ENCODE measurements around the gene ZNF212. TPM values are rescaled to one million over a fixed set of nuclear protein-coding genes. Genes with fewer than 3 reads are reported as not detected.

ZNF212 gene
- 15.0 and 17.8 TPM in 2 replicates for total RNA-seq

DNA sequence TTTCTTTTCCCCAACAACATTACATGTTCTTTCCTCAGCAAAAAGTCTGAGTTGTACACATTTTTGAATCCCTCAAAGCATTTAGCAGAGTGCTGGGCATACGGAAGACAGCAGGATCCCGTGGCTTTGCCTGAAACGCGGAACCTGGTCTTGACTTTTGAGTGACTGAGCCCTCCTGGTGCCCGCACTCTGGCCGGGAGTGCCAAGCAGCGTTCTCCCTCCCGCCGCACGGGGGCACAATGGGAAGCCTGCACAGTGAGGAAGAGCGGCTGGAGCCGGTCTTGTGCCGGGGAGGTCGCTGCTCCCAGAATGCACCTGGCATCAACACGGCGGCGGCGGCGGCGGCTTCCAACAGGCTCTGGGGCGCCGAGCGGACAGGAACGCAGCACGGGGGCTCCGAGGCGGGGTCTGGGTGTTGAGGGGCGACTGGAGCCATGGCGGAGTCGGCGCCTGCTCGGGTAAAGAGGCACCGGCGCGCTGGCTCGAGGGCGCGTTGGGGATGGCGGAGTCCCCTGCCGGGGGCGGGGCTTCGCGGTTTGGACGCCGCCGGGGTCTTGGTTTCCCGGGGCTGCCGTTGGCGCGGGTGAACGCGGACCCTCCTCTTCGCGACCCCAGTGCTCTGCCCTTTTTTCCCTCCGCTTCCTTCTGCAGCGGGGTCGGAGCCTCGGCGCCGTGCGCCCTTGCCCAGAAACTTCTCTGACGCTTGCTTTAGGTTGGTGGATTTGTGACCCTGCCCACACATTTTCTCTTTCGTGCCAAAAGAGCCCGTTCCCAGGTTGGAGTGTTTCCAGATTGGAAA lies at the start of gene ZNF212:
Gene ZNF212, plus strand, starts transcription at position 307 of the 799 bp plus-strand sequence. Its CDS starts 128 bp downstream, at position 435.
- intact Hi-C loops (cut with micrococcal nuclease), result loop anchor here (1.0 to 2.0 kb wide), 7 partner anchors 9 to 259 kb away; partner anchors contain the start of genes ZNF425 and ZNF783
- peak within 1 kb of the TSS; percentile 81 for H3K27ac Mint-ChIP-seq
- H3K9me3 Mint-ChIP-seq, result peaks cover 6% of the 10 kb centered on the region
- H3K27me3 Mint-ChIP-seq (ENCODE audit: insufficient read depth), result no peaks in the 10 kb centered on the region
- peaks cover 27% of the 10 kb centered on the region for H3K4me1 Mint-ChIP-seq (ENCODE audit: low read depth)
- H3K36me3 Mint-ChIP-seq (ENCODE audit: low read depth), result peaks cover 9% of the 10 kb centered on the region
- H3K4me3 Mint-ChIP-seq, result peak within 1 kb of the TSS; percentile 92
- peak; percentile 84 for DNase-seq (ENCODE audit: low spot score)

DNA sequence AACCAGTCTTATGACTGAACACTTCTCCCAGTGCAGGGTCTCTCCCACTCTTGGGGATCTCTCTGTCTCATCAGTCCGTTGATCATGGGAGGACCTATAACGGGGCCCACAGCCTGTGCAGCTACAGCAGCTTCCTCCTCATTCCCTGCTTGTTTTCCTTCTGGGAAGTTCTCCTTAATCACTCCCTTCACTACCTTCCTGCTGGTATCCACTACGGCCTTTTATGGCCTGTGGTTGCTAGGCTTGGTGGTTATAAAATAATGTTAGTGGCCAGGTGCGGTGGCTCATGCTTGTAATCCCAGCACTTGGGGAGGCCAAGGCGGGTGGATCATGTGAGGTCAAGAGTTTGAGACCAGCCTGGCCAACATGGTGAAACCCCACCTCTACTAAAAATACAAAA lies 47.6 kb upstream of the ZNF212 start:
- Mint-ChIP-seq H3K27me3 (ENCODE audit: insufficient read depth) (peaks cover 6% of the 10 kb centered on the region), H3K9me3 (no peaks in the 10 kb centered on the region), H3K36me3 (ENCODE audit: low read depth) (peaks cover under 1% of the 10 kb centered on the region), H3K4me3 (peak overlapping the region; percentile 80), H3K27ac (no peak overlapping the region), H3K4me1 (ENCODE audit: low read depth) (peaks cover 22% of the 10 kb centered on the region)
- intact Hi-C loops (cut with micrococcal nuclease), result loop anchor here (10.0 kb wide), 1 partner anchor 433 kb away; no protein-coding TSS in a partner anchor
- DNase-seq (ENCODE audit: low spot score), result no peak

DNA sequence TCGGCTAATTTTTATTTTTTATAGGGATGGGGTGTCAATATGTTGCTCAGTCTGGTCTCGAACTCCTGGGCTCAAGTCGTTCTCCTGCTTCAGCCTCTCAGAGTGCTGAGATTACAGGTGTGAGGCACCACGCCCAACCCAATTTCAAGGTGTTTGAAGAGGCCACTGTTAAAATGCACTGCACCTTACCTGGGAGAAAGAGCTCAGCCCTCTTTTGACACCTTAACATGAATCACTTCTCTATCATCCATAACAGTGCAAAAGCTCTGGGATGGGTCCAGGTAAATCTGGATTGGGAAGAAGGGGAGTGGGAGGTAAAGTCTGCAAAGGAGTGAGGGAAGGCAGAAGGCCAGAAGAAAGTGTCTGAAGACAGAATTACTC lies 44.7 kb upstream of the ZNF212 start:
- H3K9me3 Mint-ChIP-seq, result no peaks in the 10 kb centered on the region
- H3K4me3 Mint-ChIP-seq, result peak overlapping the region; percentile 84
- intact Hi-C loops (cut with micrococcal nuclease), result loop anchor here (1.0 to 10.0 kb wide), 11 partner anchors 47 to 430 kb away; partner anchors contain the start of genes PDIA4, ZNF398, ZNF425 and ZNF746
- peaks cover 3% of the 10 kb centered on the region for H3K27me3 Mint-ChIP-seq (ENCODE audit: insufficient read depth)
- H3K4me1 Mint-ChIP-seq (ENCODE audit: low read depth), result peaks cover 50% of the 10 kb centered on the region
- H3K36me3 Mint-ChIP-seq (ENCODE audit: low read depth), result peaks cover 20% of the 10 kb centered on the region
- DNase-seq (ENCODE audit: low spot score), result no peak
- peak overlapping the region; percentile 61 for H3K27ac Mint-ChIP-seq

DNA sequence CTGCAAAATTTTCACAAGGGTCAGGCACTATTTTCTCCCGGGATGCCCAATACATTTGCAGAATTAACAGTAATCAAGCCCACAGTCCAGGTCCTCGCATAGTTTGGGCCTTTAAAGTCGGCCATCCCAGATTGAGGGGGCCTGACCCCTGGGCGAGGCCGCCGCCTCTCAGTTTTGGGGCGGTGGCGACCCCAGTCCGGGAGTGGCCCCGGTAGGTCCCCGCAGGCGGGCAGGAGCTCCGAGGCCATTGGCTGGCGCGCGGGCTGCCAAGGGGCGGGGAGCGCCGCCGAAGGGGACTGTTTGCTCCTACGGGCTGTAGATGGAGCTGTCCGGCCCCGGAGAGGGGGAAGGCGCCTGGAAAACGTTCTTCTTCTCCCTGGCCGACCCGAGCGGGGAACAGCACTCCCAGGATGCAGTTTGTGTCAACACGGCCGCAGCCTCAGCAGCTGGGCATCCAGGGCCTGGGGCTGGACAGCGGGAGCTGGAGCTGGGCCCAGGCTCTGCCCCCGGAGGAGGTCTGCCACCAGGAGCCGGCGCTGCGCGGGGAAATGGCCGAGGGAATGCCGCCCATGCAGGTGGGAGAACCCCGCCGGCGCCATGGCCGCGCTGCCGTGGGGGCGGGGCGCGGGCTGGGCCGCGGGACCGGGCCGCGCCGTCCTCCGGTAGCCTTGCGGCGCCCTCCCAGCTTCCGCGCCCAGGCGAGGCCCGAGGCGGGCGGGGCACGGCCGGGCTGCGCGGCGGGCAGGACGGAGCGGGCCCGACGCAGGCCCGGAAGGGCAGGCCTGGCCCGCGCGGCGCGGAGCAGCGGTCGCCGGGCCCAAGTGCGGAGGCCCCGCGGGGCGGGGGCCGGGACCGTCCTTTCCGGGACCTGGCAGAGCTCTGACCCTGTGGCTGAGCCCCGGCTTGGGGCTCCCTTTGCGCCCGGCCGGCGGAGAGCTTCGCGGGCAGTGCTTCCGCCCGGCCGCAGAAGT lies 44.0 kb upstream of the ZNF212 start, which contains the start of gene ZNF282:
Gene ZNF282, plus strand, starts transcription at position 367 of the 971 bp plus-strand sequence. Its CDS starts 44 bp downstream, at position 411.
- Mint-ChIP-seq H3K9me3 (no peaks in the 10 kb centered on the region), H3K27ac (peak within 1 kb of the TSS; percentile 90), H3K36me3 (ENCODE audit: low read depth) (peaks cover 25% of the 10 kb centered on the region), H3K4me3 (peak within 1 kb of the TSS; percentile 90), H3K27me3 (ENCODE audit: insufficient read depth) (peaks cover 3% of the 10 kb centered on the region), H3K4me1 (ENCODE audit: low read depth) (peaks cover 55% of the 10 kb centered on the region)
- peak; percentile 73 for DNase-seq (ENCODE audit: low spot score)
- intact Hi-C loops (cut with micrococcal nuclease), result loop anchor here (1.0 to 10.0 kb wide), 13 partner anchors 15 to 429 kb away; partner anchors contain the start of genes PDIA4, ZNF212, ZNF398 and ZNF425

DNA sequence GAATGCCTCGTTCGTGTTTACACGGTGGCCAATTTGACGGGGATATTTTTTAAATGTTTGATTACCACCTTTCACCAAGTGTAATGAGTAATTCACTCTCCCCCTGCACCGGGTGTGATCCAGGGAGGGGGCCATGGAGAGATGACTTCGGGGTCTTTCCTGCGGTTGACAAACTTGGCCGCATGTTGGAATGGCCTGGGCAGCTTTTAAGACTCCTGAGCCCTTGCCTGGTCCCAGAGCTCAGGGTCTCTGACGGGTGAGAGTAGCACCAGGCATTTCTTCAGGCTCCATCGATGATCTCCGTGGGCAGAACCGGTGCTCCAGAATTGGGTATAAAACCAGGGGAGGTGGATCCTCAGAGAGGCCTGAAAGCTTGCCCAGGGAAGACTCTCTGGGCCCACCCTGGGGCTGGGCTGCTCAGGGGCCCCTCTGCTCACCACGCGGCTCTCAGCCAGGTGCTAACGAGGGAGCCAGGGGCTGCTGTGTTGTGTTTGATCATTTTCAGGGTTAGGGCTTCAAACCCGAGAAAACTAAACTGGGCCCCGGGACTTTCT lies 43.2 kb upstream of the ZNF212 start:
- Mint-ChIP-seq H3K27me3 (ENCODE audit: insufficient read depth) (peaks cover 3% of the 10 kb centered on the region), H3K4me1 (ENCODE audit: low read depth) (peaks cover 54% of the 10 kb centered on the region), H3K27ac (peak overlapping the region; percentile 90), H3K4me3 (peak overlapping the region; percentile 90), H3K36me3 (ENCODE audit: low read depth) (peaks cover 30% of the 10 kb centered on the region), H3K9me3 (no peaks in the 10 kb centered on the region)
- no peak for DNase-seq (ENCODE audit: low spot score)
- intact Hi-C loops (cut with micrococcal nuclease), result loop anchor here (2.0 to 10.0 kb wide), 6 partner anchors 15 to 429 kb away; partner anchors contain the start of genes ZNF212, ZNF746 and ZNF783

DNA sequence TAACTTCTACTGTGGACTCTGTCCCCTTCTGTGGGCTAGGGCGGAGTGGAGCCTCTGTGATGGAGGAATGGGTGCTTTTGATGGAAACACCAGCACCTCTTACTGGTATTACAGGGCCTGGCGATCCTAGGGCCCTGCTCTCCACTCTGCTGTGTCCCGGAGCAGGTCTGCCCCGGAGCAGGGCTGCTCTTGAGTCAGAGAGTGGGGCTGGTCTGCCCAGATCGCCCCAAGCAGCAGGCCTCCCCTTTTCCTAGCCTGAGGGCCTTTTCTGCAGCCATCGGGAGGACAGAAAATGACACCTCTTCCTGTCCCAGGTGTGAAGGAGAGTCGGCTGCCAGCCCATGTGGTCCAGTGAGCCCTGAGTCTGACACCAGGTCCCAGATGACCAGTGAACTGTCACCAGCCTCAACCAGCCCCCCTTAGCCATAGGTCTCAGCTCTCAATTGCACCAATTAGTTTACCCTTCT lies 42.7 kb upstream of the ZNF212 start:
- peak overlapping the region; percentile 90 for H3K27ac Mint-ChIP-seq
- no peaks in the 10 kb centered on the region for H3K9me3 Mint-ChIP-seq
- H3K27me3 Mint-ChIP-seq (ENCODE audit: insufficient read depth), result peaks cover 2% of the 10 kb centered on the region
- intact Hi-C loops (cut with micrococcal nuclease), result loop anchor here (2.0 to 10.0 kb wide), 6 partner anchors 14 to 428 kb away; partner anchors contain the start of genes ZNF212, ZNF746 and ZNF783
- H3K4me3 Mint-ChIP-seq, result peak overlapping the region; percentile 90
- no peak for DNase-seq (ENCODE audit: low spot score)
- peaks cover 52% of the 10 kb centered on the region for H3K4me1 Mint-ChIP-seq (ENCODE audit: low read depth)
- peaks cover 32% of the 10 kb centered on the region for H3K36me3 Mint-ChIP-seq (ENCODE audit: low read depth)

DNA sequence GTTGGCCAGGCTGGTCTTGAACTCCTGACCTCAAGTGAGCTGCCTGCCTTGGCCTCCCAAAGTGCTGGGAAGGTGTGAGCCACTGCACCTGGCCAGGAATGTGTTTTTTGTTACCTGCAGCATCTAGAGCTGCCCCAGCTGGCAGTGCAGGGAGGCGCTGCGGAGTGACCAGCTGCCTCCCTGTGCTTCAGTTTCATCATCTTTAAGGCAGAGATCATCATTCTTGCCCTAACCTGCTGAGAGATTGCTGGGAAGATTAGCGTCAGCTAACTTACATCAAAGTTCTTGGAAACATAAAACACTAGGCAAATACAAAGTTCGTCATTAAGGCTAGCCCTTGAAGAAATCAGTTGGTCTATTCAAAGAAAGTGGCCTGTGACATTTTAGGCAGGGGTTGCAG lies 41.8 kb upstream of the ZNF212 start:
- intact Hi-C loops (cut with micrococcal nuclease), result loop anchor here (2.0 to 10.0 kb wide), 6 partner anchors 13 to 427 kb away; partner anchors contain the start of genes ZNF212, ZNF746 and ZNF783
- Mint-ChIP-seq H3K27ac (peak overlapping the region; percentile 70), H3K4me3 (peak overlapping the region; percentile 90), H3K4me1 (ENCODE audit: low read depth) (peaks cover 54% of the 10 kb centered on the region), H3K27me3 (ENCODE audit: insufficient read depth) (no peaks in the 10 kb centered on the region), H3K36me3 (ENCODE audit: low read depth) (peaks cover 36% of the 10 kb centered on the region), H3K9me3 (no peaks in the 10 kb centered on the region)
- DNase-seq (ENCODE audit: low spot score), result no peak

DNA sequence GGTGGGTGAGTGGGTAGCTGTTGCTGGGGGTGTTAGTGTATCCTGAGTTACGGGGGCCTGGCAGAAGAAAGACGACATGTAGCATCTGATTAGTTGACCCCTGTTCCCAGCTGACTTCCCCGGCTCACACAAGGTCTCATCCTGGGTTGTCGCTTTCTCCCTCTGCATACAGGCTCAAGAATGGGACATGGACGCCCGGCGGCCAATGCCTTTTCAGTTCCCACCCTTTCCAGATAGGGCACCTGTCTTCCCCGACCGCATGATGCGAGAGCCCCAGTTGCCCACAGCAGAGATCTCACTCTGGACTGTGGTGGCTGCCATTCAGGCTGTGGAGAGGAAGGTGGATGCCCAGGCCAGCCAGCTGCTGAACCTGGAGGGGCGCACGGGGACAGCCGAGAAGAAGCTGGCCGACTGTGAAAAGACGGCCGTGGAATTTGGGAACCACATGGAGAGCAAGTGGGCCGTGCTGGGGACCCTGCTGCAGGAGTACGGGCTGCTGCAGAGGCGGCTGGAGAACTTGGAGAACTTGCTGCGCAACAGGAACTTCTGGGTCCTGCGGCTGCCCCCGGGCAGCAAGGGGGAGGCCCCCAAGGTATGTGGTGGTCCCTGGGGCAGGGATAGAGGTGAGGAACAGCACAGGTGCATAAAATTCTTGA lies 41.2 kb upstream of the ZNF212 start:
- no peak for DNase-seq (ENCODE audit: low spot score)
- Mint-ChIP-seq H3K4me3 (peak overlapping the region; percentile 90), H3K36me3 (ENCODE audit: low read depth) (peaks cover 42% of the 10 kb centered on the region), H3K9me3 (no peaks in the 10 kb centered on the region), H3K4me1 (ENCODE audit: low read depth) (peaks cover 60% of the 10 kb centered on the region), H3K27me3 (ENCODE audit: insufficient read depth) (no peaks in the 10 kb centered on the region), H3K27ac (no peak overlapping the region)
- intact Hi-C loops (cut with micrococcal nuclease), result loop anchor here (5.0 to 10.0 kb wide), 4 partner anchors 64 to 427 kb away; partner anchors contain the start of genes ZNF746 and ZNF783

DNA sequence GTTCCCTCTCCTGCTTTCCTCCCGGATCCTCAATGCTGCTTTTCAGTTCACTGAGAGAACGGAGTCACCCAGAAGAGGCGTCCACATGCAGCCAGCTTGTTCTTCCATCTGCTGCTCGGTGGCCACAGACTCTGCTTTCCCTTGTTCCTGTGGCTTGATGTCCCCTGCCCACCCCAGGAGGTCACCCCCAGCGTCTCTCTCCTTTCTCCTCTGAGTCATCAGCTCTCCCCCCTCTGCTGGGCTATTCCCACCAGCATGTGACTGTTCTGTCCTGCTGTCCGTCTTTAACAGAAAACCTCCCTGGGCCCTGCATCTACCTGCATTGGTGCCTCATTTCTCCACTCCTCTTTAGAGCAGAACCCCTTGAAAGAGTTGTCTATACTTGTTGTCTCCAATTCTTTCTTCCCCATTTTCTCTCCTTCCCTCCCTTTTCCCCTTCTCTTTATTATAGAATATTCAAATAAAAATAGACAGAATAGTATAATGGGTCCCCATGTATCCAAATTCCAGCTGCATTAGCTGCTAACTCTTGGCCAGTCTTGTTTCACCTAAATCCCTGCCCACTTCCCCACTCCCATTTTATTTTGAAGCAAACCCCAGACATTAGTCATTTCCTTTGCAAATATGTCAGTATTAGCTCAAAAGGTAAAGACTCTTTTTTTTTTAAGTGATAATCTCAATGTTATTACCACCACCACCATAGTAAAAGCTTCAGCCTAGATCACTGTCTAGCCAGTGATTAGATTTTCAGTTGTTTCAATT lies 40.0 kb upstream of the ZNF212 start:
- no peaks in the 10 kb centered on the region for H3K9me3 Mint-ChIP-seq
- no peaks in the 10 kb centered on the region for H3K27me3 Mint-ChIP-seq (ENCODE audit: insufficient read depth)
- H3K36me3 Mint-ChIP-seq (ENCODE audit: low read depth), result peaks cover 51% of the 10 kb centered on the region
- intact Hi-C loops (cut with micrococcal nuclease), result loop anchor here (5.0 to 10.0 kb wide), 4 partner anchors 63 to 425 kb away; partner anchors contain the start of genes ZNF746 and ZNF783
- peaks cover 72% of the 10 kb centered on the region for H3K4me1 Mint-ChIP-seq (ENCODE audit: low read depth)
- H3K27ac Mint-ChIP-seq, result peak overlapping the region; percentile 27
- H3K4me3 Mint-ChIP-seq, result peak overlapping the region; percentile 3
- no peak for DNase-seq (ENCODE audit: low spot score)

DNA sequence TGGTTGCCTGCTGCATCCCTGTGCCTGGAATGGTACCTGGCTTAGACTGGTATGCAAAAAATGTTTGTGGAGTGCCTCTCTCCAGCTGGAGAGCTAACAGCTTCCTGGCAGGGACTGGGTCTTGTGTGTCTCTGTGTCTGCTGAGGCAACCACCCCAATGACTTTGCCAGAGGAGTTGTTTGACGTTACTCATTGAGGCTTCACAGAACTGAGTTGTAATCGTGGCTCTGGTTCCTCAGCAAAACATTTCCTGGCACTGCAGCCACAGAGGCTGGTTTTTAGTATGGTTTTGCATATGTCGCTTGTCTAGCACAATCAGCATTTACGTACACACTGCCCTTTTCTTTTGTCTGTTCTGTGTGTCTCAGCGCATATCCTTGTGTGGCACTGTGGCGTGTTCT lies 36.6 kb upstream of the ZNF212 start:
- Mint-ChIP-seq H3K4me3 (peak overlapping the region; percentile 69), H3K27me3 (ENCODE audit: insufficient read depth) (no peaks in the 10 kb centered on the region)

More for the DNA sequence above, 36.6 kb upstream of the ZNF212 start:
- peak overlapping the region; percentile 98 for H3K27ac Mint-ChIP-seq
- intact Hi-C loops (cut with micrococcal nuclease), result no loop called here
- no peaks in the 10 kb centered on the region for H3K9me3 Mint-ChIP-seq
- H3K4me1 Mint-ChIP-seq (ENCODE audit: low read depth), result peaks cover 56% of the 10 kb centered on the region
- peak; percentile 45 for DNase-seq (ENCODE audit: low spot score)
- peaks cover 66% of the 10 kb centered on the region for H3K36me3 Mint-ChIP-seq (ENCODE audit: low read depth)

Measured in activated T-helper 1 cell treated with anti-CD3 and anti-CD28 coated beads, Interleukin-12 subunit alpha, Interleukin-12 subunit beta, Interleukin-2, Interleukin-4 antibody, amounts not matched to agents 30 ng/mL and 10 ng/mL and 1 ng/mL, durations not matched to agents 14 hours and 24 hours and 36 hours (primary cell).